GM18873 (cell line): ENCODE results near the gene SPX.

ENCODE experiments used
- ATAC-seq: cut with Tn5 transposase; IDR thresholded peaks from one replicate; pipeline ENCODE4 v1.9.1; 2021; ENCODE audit warnings: mild to moderate bottlenecking, moderate library complexity, moderate number of reproducible peaks; ENCODE audit not compliant: unreplicated experiment, low FRiP score

The SPX gene

GRCh38 chr12:21526053-21526452, at the start of gene SPX:
Gene SPX (plus strand): TSS chr12:21526296. CDS start chr12:21526473, 177 bp downstream.
- no peak for ATAC-seq

DNA sequence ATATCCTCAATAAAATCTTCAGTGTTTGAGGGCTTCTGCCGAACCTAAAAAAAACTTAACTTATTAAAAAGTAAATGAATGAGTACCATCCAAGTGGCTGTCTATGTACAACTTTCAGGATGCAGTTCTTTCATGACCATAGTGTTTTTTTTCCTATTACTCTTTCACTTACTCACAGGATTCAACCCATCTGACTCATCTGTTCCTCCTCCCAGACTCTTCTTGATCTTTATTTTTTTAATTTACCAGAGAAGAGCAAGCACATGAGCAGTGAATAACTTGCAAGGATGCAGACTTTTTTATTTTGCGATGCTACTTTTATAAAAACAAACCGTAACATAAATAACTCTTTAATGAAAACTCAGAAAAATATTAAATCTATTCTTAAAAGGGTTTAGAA, 49.1 kb upstream of the SPX start:
- ATAC-seq, result no peak

- no peak for ATAC-seq
Measured at GRCh38 chr12:21478756-21479455, 47.2 kb upstream of the SPX start.

DNA sequence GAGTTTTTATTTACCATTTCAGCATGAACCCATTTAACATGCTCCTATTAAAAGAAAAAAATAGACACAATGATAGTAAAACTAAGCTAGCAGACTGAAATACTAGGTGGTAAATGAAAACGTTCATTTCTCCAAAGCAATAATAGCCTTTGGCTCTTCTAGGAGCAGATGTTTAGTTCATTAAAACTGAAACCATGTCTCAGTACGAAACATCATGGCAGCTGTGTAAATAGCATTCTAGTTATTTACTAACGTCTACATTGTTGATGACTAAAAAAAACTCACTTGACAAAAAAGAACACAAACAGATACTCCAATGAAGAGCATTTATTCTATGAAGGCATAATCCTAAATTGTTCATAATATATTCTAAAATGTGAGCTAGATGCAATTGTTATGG, 42.6 kb upstream of the SPX start:
- no peak for ATAC-seq

- no peak for ATAC-seq
Measured at GRCh38 chr12:21485998-21486397, 40.1 kb upstream of the SPX start.

- no peak for ATAC-seq
Measured at GRCh38 chr12:21499765-21500164, 26.3 kb upstream of the SPX start.

DNA sequence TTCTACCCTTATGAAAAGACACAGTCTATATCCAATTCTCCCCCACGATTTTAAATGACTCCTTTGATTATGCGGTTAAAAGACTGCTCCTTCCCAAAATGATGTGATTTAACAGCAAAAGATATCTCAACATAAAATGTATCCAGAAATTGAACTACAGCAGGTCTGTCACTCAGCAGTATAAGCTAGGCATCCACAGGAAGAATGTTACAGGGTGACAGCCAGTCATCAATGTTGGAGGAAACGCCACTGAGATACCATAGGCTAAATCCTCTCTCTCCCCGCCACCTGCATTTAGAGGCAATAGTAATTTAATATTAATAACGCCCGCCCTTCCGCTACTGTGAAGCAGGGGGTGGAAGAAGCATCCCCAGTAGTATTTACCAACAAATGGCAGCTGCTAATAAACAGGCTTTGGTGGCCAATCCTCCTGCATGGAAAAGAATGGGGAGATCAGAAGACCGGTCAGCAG, 25.3 kb upstream of the SPX start:
- ATAC-seq, result no peak

GRCh38 chr12:21501258-21502163, 24.6 kb upstream of the SPX start, which contains the start of the genes GOLT1B and RECQL:
Gene GOLT1B (plus strand): TSS chr12:21501789. CDS start chr12:21501924, 135 bp downstream.
Gene RECQL (minus strand): TSS chr12:21501635. CDS start chr12:21499570, 2,065 bp downstream.
- ATAC-seq, result peak; percentile 100

- no peak for ATAC-seq
Measured at GRCh38 chr12:21502164-21502496, 24.0 kb upstream of the SPX start.

- ATAC-seq, result no peak
Measured at GRCh38 chr12:21502872-21503271, 23.2 kb upstream of the SPX start.

GRCh38 chr12:21505888-21506287, 20.2 kb upstream of the SPX start:
- no peak for ATAC-seq

DNA sequence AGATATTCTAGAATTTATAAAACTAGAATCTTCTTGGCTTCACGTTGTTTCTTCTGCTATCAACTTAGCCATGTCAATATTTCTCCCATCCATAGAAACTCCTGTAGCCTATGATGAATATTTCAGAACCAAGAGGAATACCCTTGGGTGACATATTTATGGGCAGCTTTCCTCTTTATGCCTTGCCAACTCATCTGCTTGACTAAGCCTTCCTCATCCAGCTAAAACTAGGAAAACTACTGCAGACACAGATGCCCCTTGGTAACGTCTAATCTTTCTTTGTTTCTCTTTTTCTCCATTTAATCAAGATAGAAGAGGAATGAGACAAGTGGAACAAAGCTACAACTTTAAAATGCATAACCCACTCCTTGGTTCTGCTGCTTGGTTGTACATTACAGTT, 18.2 kb upstream of the SPX start:
- no peak for ATAC-seq

DNA sequence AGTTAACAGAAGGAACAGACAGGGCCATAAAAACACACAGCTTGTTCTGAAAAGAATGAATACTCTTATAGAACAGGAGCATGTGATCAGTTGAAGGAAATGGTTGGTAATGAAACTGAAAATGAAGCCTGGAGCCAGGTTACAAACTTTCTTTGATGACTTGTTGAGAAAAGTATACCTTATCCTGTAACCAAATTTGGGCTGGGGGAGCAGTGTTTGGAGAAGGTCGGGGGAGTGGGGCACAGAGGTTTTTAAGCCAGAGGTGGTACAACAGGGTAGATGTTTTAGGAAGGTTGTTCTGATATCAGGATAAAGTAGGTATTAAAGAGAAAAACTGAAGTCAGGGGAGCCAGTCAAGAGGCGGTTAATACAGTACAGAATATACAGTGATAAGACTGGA, 16.3 kb upstream of the SPX start:
- peak; percentile 92 for ATAC-seq

GRCh38 chr12:21516281-21516680, 9.8 kb upstream of the SPX start:
- ATAC-seq, result no peak

DNA sequence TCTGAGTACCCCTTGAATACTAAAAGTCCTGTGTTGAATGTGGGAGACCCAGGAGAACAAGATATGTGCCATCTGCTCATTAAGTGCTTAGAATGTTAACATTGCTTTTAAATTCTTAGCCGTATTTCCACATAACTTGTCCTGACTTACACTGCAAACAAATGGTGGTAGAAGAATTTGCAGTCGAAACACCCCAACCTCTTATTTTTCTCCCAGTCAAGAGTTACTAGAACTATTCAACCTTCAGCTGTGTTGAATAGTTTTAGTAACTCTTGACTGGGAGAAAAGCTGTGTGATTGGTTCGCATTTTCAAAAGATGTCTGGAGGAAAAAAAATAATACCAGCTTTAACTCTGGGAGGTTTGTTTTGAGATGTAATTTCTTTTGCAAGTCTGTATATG, 7.6 kb upstream of the SPX start:
- ATAC-seq, result no peak

GRCh38 chr12:21521541-21521940, 4.6 kb upstream of the SPX start:
- no peak for ATAC-seq

DNA sequence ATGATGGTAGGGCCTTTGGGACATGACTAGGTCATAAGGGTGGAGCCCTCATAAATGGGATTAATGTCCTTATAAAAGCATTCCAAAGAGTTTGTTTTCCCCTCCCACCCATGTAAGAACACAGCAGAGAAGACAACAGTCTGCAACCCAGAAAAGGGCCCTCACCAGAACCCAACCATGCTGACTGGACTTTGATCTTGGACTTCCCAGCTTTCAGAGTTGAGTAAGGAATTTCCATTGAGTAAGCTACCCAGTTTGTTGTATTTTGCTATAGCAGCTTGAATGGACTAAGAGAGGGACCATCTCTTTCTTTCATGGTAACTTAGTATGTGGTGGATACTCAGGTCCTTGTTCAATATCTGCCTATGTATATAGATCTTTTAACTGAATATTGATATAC, 2.9 kb upstream of the SPX start:
- no peak for ATAC-seq

GRCh38 chr12:21526721-21527345, 737 bp downstream of the SPX start:
- no peak for ATAC-seq

GRCh38 chr12:21527451-21528180, 1.5 kb downstream of the SPX start:
- ATAC-seq, result peak; percentile 96

DNA sequence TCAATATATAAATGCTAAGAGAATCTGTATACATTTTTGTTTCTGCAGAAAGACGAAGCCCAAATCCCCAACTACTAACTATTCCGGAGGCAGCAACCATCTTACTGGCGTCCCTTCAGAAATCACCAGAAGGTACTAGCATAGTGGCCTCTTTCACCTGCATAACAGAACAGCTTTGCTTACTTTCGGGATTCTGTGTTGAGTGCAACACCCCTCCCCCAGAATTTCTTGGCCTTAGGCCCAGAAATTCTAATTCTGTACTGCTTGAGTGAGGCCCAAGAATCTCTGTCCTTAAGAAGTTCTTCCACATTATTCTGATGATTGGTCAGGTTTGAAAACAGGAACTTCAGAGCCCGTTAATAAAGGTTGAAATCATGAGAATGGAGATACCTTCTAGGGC, 2.9 kb downstream of the SPX start:
- no peak for ATAC-seq
